Ectodermal cell (in vitro differentiated cells): ENCODE results near the gene METTL18.

Experiments used
- H3K27ac ChIP-seq: 2 replicates; pipeline ENCODE4 v1.7.0; 2013; ENCODE audit warnings: mild to moderate bottlenecking, low read depth, low read length; ENCODE audit not compliant: insufficient read depth, poor library complexity, severe bottlenecking
- H3K27me3 ChIP-seq: 2 replicates; pipeline ENCODE4 v1.7.0; 2013; ENCODE audit warnings: mild to moderate bottlenecking, low read length; ENCODE audit not compliant: insufficient read depth, control insufficient read depth, poor library complexity, severe bottlenecking
- H3K36me3 ChIP-seq: one replicate; pipeline ENCODE4 v1.7.0; 2013; ENCODE audit warnings: low read length; ENCODE audit not compliant: control insufficient read depth, insufficient read depth
- H3K4me1 ChIP-seq: one replicate; pipeline ENCODE4 v1.7.0; 2013; ENCODE audit warnings: low read length; ENCODE audit not compliant: control insufficient read depth, insufficient read depth
- H3K4me3 ChIP-seq: 2 replicates; pipeline ENCODE4 v1.7.0; 2013; ENCODE audit warnings: low read depth, low read length, control low read depth; ENCODE audit not compliant: insufficient read depth
- H3K9me3 ChIP-seq: 2 replicates; pipeline ENCODE4 v1.7.0; 2013; ENCODE audit warnings: mild to moderate bottlenecking, low read length, moderate library complexity; ENCODE audit not compliant: control insufficient read depth
- WGBS, 2 experiments: methylation state at CpG; one replicate each; pipeline ENCODE4 v1.1.7; 2013; ENCODE audit warnings: missing lambda C conversion rate in 2 of 2; 5-methylcytosine and 5-hydroxymethylcytosine counted together

The METTL18 gene

GRCh38 chr1:169762699-169763098 lies 32.0 kb downstream of the METTL18 start:
- Histone ChIP-seq H3K4me1 (no peaks in the 10 kb centered on the region), H3K36me3 (no peaks in the 10 kb centered on the region), H3K27ac (no peak overlapping the region), H3K27me3 (no peaks in the 10 kb centered on the region), H3K9me3 (peaks cover 3% of the 10 kb centered on the region), H3K4me3 (no peak overlapping the region)
- WGBS, 2 experiments, result 96 to 100% methylated on average over 1 of the region's 1 CpG

DNA sequence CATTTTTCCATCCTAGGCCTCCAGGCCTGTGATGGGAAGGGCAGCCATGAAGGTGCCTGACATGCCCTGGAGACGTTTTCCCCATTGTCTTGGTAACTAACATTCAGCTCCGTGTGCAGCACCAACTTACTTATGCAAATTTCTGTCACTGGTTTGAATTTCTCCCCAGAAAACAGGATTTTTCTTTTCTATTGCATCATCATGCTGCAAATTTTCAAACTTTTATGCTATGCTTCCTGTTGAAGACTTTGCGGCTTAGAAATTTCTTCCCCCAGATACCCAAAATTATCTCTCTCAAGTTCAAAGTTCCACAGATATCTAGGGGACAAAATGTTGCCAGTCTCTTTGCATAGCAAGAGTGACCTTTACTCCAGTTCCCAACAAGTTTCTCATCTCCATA lies 35.7 kb downstream of the METTL18 start:
- Histone ChIP-seq H3K27ac (no peak overlapping the region), H3K9me3 (peaks cover 3% of the 10 kb centered on the region), H3K36me3 (no peaks in the 10 kb centered on the region), H3K4me3 (no peak overlapping the region), H3K4me1 (no peaks in the 10 kb centered on the region), H3K27me3 (no peaks in the 10 kb centered on the region)
- 85 to 88% methylated on average over 3 of the region's 3 CpGs for WGBS, 2 experiments

GRCh38 chr1:169753549-169753948 lies 41.2 kb downstream of the METTL18 start:
- Histone ChIP-seq H3K27ac (no peak overlapping the region), H3K9me3 (no peaks in the 10 kb centered on the region), H3K36me3 (no peaks in the 10 kb centered on the region), H3K4me3 (no peak overlapping the region), H3K4me1 (no peaks in the 10 kb centered on the region), H3K27me3 (no peaks in the 10 kb centered on the region)
- WGBS, 2 experiments, result 65 to 93% methylated on average over 1 to 2 of the region's 4 CpGs

DNA sequence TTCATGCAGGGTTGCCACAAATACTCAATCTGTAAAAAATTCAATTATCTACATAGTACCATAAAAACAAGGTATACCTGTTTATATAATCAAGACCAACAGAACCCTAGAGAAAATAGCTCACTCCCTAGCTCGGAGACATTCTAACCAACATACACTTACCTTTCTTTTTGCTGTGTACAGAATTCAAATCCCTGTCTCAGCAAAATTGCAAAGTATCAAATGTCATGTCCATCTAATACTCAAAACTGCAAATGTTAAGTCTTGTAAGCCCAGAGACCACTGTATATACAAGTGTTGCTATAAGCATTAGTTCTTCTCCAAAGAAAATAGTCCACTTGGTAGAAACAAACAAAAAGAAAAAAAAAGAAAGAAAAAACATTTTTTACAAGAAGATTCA lies 44.7 kb downstream of the METTL18 start:
- H3K36me3 ChIP-seq, result no peaks in the 10 kb centered on the region
- 97% methylated on average over 1 of the region's 1 CpG for WGBS, 2 experiments

GRCh38 chr1:169746550-169746949 lies 48.2 kb downstream of the METTL18 start:
- no peaks in the 10 kb centered on the region for H3K27me3 ChIP-seq
- H3K9me3 ChIP-seq, result no peaks in the 10 kb centered on the region
- H3K27ac ChIP-seq, result no peak overlapping the region
- no peaks in the 10 kb centered on the region for H3K36me3 ChIP-seq
- 71 to 91% methylated on average over 1 to 2 of the region's 2 CpGs for WGBS, 2 experiments
- H3K4me1 ChIP-seq, result no peaks in the 10 kb centered on the region
- no peak overlapping the region for H3K4me3 ChIP-seq

More for the DNA sequence above, 44.7 kb downstream of the METTL18 start:
- no peaks in the 10 kb centered on the region for H3K4me1 ChIP-seq
- H3K27me3 ChIP-seq, result no peaks in the 10 kb centered on the region
- no peak overlapping the region for H3K27ac ChIP-seq
- no peak overlapping the region for H3K4me3 ChIP-seq
- no peaks in the 10 kb centered on the region for H3K9me3 ChIP-seq

- Histone ChIP-seq H3K27ac (no peak overlapping the region), H3K4me1 (no peaks in the 10 kb centered on the region), H3K9me3 (no peaks in the 10 kb centered on the region), H3K36me3 (no peaks in the 10 kb centered on the region), H3K4me3 (no peak overlapping the region), H3K27me3 (no peaks in the 10 kb centered on the region)
- WGBS, 2 experiments, result 75 to 77% methylated on average over 5 of the region's 5 CpGs
Measured at GRCh38 chr1:169745015-169745861, 49.5 kb downstream of the METTL18 start.
